Measurements from ENCODE around the gene COL17A1. TPM values are rescaled to one million over a fixed set of nuclear protein-coding genes. Genes with fewer than 3 reads are reported as not detected.

The COL17A1 gene
- total RNA-seq, 1 experiment from 2014 or later, result 3.5 TPM

- POLR2A ChIA-PET, result no interaction called here
- H3K9me2 ChIP-seq (ENCODE audit: insufficient read depth), result no peaks in the 10 kb centered on the region
- no peak overlapping the region for H3K27ac ChIP-seq (ENCODE audit: low read depth, low read length)
- CTCF ChIA-PET, result no interaction called here
- H4K20me1 ChIP-seq (ENCODE audit: insufficient read depth), result no peaks in the 10 kb centered on the region
- H3K9ac ChIP-seq (ENCODE audit: low read length), result no peak overlapping the region
- peaks cover 0 to 23% of the 10 kb centered on the region in 2 experiments; a peak in 1 of 4 replicates for H3K9me3 ChIP-seq (ENCODE audit: control insufficient read depth in 1 of 2, insufficient read depth in 1 of 2, low read depth in 1 of 2, low read length in 2 of 2)
- ATAC-seq (no peak), DNase-seq (ENCODE audit: low read depth, low spot score) (no peak)
- H2AFZ ChIP-seq (ENCODE audit: low read depth, low read length, poor library complexity, severe bottlenecking), result no peak overlapping the region
- H3K27me3 ChIP-seq (ENCODE audit: insufficient read depth, low read length), result no peaks in the 10 kb centered on the region
- H3K4me1 ChIP-seq (ENCODE audit: control insufficient read depth in 1 of 2, insufficient read depth in 2 of 2, low read length in 2 of 2), result peaks cover 5 to 26% of the 10 kb centered on the region in 2 experiments; a peak in 3 of 4 replicates
- TF ChIP-seq YY1 (IDR thresholded peaks at IDR 0.05; ENCODE audit: extremely low read depth, insufficient replicate concordance, low read depth, low read length) (no peak), FOSL1 (IDR thresholded peaks at IDR 0.05; ENCODE audit: low read depth) (no peak), POLR2AphosphoS5 (IDR thresholded peaks at IDR 0.05; ENCODE audit: low read depth, low read length) (no peak)
- intact Hi-C loops (cut with micrococcal nuclease), result no loop called here
- no peaks in the 10 kb centered on the region for H3K79me2 ChIP-seq (ENCODE audit: insufficient read depth, low read length)
- no TSS peak for BruUV-seq (replicated peaks)
- H3K36me3 ChIP-seq (ENCODE audit: control insufficient read depth in 1 of 2, insufficient read depth in 2 of 2, low read length in 2 of 2), result peaks cover 0 to 11% of the 10 kb centered on the region in 2 experiments; a peak in 1 of 4 replicates
- H3K4me2 ChIP-seq (ENCODE audit: low read length), result no peak overlapping the region
- H3K4me3 ChIP-seq (replicated peaks in 1 of 2; ENCODE audit: low read depth in 1 of 2, low read length in 2 of 2), result no peak overlapping the region
- RAD21 ChIA-PET (ENCODE audit: low non-redundant PET in 1 of 2, low total read pairs in 2 of 2, uncharacterized antibody in 2 of 2, unreplicated experiment in 2 of 2), result no interaction called here
These were observed 2.6 kb upstream of the COL17A1 start for GRCh38 chr10:104088239-104088638.

GRCh38 chr10:104084482-104085142, 1.1 kb downstream of the COL17A1 start:
- no peaks in the 10 kb centered on the region for H3K9me2 ChIP-seq (ENCODE audit: insufficient read depth)
- no peaks in the 10 kb centered on the region for H3K9me3 ChIP-seq (ENCODE audit: control insufficient read depth in 1 of 2, insufficient read depth in 1 of 2, low read depth in 1 of 2, low read length in 2 of 2)
- POLR2A ChIA-PET, result no interaction called here
- RAD21 ChIA-PET (ENCODE audit: low non-redundant PET in 1 of 2, low total read pairs in 2 of 2, uncharacterized antibody in 2 of 2, unreplicated experiment in 2 of 2), result no interaction called here
- BruUV-seq (replicated peaks), result no TSS peak
- peaks cover 12 to 22% of the 10 kb centered on the region in 2 experiments; a peak in 3 of 4 replicates for H3K4me1 ChIP-seq (ENCODE audit: control insufficient read depth in 1 of 2, insufficient read depth in 2 of 2, low read length in 2 of 2)
- intact Hi-C loops (cut with micrococcal nuclease), result no loop called here
- H3K27ac ChIP-seq (ENCODE audit: low read depth, low read length), result no peak overlapping the region
- H3K4me3 ChIP-seq (replicated peaks in 1 of 2; ENCODE audit: low read depth in 1 of 2, low read length in 2 of 2), result no peak overlapping the region
- no peak overlapping the region for H3K4me2 ChIP-seq (ENCODE audit: low read length)
- CTCF ChIA-PET, result no interaction called here
- no peak for TF ChIP-seq SRF (IDR thresholded peaks at IDR 0.05; ENCODE audit: low read depth)
- TF ChIP-seq CTCF (IDR thresholded peaks at IDR 0.05 in 2 of 3, conservative IDR thresholded peaks at IDR 0.05 in 1 of 3; ENCODE audit: borderline replicate concordance in 1 of 3, insufficient read depth in 1 of 3, low read depth in 2 of 3, low read length in 2 of 3), result no peak
- TF ChIP-seq EZH2 (IDR thresholded peaks at IDR 0.05), result no peak
- no peak for TF ChIP-seq SIN3A (IDR thresholded peaks at IDR 0.05; ENCODE audit: low read depth)
- no peak for TF ChIP-seq EZH2phosphoT487 (IDR thresholded peaks at IDR 0.05; ENCODE audit: borderline replicate concordance)
- no peak for TF ChIP-seq MAX (IDR thresholded peaks at IDR 0.05)
- TF ChIP-seq FOSL1 (IDR thresholded peaks at IDR 0.05; ENCODE audit: low read depth), result no peak
- TF ChIP-seq CBX3 (IDR thresholded peaks at IDR 0.05; ENCODE audit: low read depth), result no peak
- TF ChIP-seq ZFX (IDR thresholded peaks at IDR 0.05), result no peak
- TF ChIP-seq EGR1 (IDR thresholded peaks at IDR 0.05; ENCODE audit: low read depth), result no peak
- TF ChIP-seq ZBTB33 (IDR thresholded peaks at IDR 0.05; ENCODE audit: extremely low read depth, insufficient replicate concordance, low read length), result no peak
- no peak for TF ChIP-seq ZNF274 (IDR thresholded peaks at IDR 0.05; ENCODE audit: low read depth, low read length)
- H3K36me3 ChIP-seq (ENCODE audit: control insufficient read depth in 1 of 2, insufficient read depth in 2 of 2, low read length in 2 of 2), result no peaks in the 10 kb centered on the region
- H4K20me1 ChIP-seq (ENCODE audit: insufficient read depth), result no peaks in the 10 kb centered on the region
- DNase-seq (ENCODE audit: low read depth, low spot score) (no peak), ATAC-seq (no peak)
- no peak overlapping the region for H3K9ac ChIP-seq (ENCODE audit: low read length)
- peak overlapping the region; percentile 92 for H2AFZ ChIP-seq (ENCODE audit: low read depth, low read length, poor library complexity, severe bottlenecking)
- no peaks in the 10 kb centered on the region for H3K79me2 ChIP-seq (ENCODE audit: insufficient read depth, low read length)
- no peaks in the 10 kb centered on the region for H3K27me3 ChIP-seq (ENCODE audit: insufficient read depth, low read length)
